Measurements from ENCODE around the gene DIAPH2.
"Not testable (repeated sequence)": the region's sequence is repeated elsewhere in the genome, so short reads cannot be mapped to it uniquely, and the experiment has no call there.

DIAPH2 gene

DNA sequence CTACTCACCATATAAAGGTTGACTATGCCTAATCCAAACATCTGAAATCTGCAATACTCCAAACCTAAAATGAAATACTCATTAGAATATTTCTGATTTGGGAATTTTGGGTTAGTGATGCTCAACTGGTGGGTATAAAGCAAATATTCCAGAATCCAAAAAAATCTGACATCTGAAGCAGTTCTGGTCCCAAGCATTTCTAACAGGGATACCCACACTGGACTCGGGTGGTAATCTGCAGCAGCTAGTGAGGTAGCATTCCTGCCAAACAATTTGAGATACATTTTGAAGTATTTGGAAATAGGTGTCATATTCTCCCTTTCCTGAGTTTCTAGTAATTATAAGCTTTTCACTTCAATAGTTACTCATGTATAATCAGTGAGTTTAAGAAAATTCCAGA, 149.5 kb downstream of the DIAPH2 start:
- no peaks in the 10 kb centered on the region for H3K27me3 Mint-ChIP-seq (ENCODE audit: low read depth, poor library complexity)
- no peaks in the 10 kb centered on the region for H3K36me3 Mint-ChIP-seq (ENCODE audit: low read depth)
- no peak for TF ChIP-seq CTCF (IDR thresholded peaks at IDR 0.05)
- H3K27ac Mint-ChIP-seq: no peak overlapping the region
- H3K9me3 Mint-ChIP-seq: no peaks in the 10 kb centered on the region
- DNase-seq: no peak
- H3K4me3 Mint-ChIP-seq: no peak overlapping the region
- H3K4me1 Mint-ChIP-seq: no peaks in the 10 kb centered on the region

DNA sequence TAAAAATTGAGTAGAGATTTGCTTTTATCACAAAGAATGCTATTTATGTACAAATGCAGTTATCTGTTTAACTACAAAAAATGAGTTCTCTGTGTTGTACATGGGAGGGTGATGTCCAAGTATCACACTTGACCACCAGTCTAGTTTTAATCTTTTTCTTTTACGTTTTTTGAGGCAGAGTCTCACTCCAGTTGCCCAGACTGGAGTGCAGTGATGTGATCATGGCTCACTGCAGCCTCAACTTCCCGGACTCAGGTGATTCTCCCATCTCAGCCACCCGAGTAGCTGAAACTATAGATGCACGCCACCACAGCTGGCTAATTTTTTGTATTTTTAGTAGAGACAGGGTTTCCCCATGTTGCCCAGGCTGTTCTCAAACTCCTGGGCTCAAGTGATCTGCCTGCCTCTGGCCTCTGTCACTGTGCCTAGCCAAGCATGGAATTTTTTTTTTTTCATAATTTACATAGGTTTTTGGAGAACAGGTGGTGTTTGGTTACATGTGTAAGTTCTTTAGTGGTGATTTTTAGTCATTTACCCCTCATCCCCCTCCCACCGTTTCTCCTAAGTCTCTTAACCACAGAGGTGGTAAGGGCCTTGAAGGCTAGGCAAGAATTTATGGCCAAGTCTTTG, 151.1 kb downstream of the DIAPH2 start:
- no peak overlapping the region for H3K4me3 Mint-ChIP-seq
- no peak for TF ChIP-seq CTCF (IDR thresholded peaks at IDR 0.05)

GRCh38 chrX:96837808-96838207, 153.2 kb downstream of the DIAPH2 start:
- no peak for TF ChIP-seq CTCF (IDR thresholded peaks at IDR 0.05)
- H3K9me3 Mint-ChIP-seq: no peaks in the 10 kb centered on the region
- H3K27me3 Mint-ChIP-seq (ENCODE audit: low read depth, poor library complexity): peaks cover 3% of the 10 kb centered on the region
- H3K27ac Mint-ChIP-seq: no peak overlapping the region
- no peak overlapping the region for H3K4me3 Mint-ChIP-seq
- H3K36me3 Mint-ChIP-seq (ENCODE audit: low read depth): no peaks in the 10 kb centered on the region
- peaks cover 4% of the 10 kb centered on the region for H3K4me1 Mint-ChIP-seq
- DNase-seq: no peak

More for the DNA sequence above, 151.1 kb downstream of the DIAPH2 start:
- no peak for DNase-seq
- Mint-ChIP-seq H3K27ac (no peak overlapping the region), H3K27me3 (ENCODE audit: low read depth, poor library complexity) (no peaks in the 10 kb centered on the region), H3K9me3 (no peaks in the 10 kb centered on the region), H3K36me3 (ENCODE audit: low read depth) (no peaks in the 10 kb centered on the region), H3K4me1 (no peaks in the 10 kb centered on the region)

DNA sequence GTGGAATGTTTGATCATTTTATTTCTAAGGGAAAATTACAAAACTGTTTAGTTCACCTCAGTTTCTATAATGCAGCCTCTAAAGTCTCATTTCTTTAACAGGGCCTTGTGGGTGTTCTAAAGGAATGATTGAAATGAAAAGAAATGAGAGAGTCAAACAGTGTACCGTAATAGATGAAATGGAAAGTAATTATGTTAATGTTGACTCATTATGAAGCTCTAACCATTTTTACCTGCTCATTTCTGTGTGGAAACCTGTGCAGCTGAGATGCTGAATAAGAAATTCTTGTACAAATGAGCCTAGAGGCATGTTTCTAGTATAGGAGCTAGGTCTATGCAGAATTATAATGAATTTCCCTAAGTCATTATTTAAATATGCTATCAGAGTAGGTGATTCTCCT, 153.9 kb downstream of the DIAPH2 start:
- Mint-ChIP-seq H3K4me3 (no peak overlapping the region), H3K27me3 (ENCODE audit: low read depth, poor library complexity) (peaks cover 3% of the 10 kb centered on the region), H3K9me3 (no peaks in the 10 kb centered on the region), H3K36me3 (ENCODE audit: low read depth) (no peaks in the 10 kb centered on the region), H3K27ac (no peak overlapping the region), H3K4me1 (peaks cover 9% of the 10 kb centered on the region)
- TF ChIP-seq CTCF (IDR thresholded peaks at IDR 0.05): no peak
- no peak for DNase-seq

DNA sequence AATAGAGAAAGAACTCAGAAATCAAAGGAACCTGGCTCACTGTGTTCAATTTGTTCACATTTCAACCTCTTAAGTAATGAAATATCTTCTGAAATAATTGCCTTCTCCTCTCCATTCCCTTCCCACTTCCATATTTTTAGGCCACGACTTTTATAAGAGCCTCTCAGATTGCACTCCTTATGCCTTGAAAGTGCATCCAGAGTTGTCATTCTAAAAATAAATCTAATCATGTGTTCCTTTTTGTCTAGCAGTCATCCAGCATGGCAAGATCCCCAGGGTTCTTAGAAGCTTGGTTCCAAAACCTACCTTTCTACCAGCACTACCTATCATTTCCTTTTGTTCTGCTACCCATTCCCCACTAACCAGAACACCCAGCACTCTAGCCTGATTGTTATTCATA, 156.7 kb downstream of the DIAPH2 start:
- no peak for TF ChIP-seq CTCF (IDR thresholded peaks at IDR 0.05)
- Mint-ChIP-seq H3K27ac (peak overlapping the region; percentile 17), H3K27me3 (ENCODE audit: low read depth, poor library complexity) (peaks cover 3% of the 10 kb centered on the region), H3K36me3 (ENCODE audit: low read depth) (no peaks in the 10 kb centered on the region), H3K9me3 (no peaks in the 10 kb centered on the region), H3K4me1 (peaks cover 13% of the 10 kb centered on the region), H3K4me3 (no peak overlapping the region)
- DNase-seq: no peak

DNA sequence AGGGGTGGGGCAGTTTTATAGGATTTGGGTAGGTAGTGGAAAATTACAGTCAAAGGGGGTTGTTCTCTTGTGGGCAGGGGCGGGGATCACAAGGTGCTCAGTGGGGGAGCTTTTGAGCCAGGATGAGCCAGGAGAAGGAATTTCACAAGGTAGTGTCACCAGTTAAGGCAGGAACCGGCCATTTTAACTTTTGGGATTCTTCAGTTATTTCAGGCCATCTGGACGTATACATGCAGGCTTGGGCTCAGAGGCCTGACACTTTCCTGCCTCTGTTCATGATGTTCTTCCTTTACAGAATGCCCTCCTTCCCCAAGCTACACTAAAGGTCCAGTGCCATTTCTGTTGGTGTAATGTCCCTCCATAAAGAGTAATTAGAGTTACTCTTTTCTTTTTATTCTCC, 157.2 kb downstream of the DIAPH2 start:
- not testable (repeated sequence) for DNase-seq; H3K4me3 Mint-ChIP-seq; H3K36me3 Mint-ChIP-seq (ENCODE audit: low read depth); H3K9me3 Mint-ChIP-seq; H3K27ac Mint-ChIP-seq; H3K27me3 Mint-ChIP-seq (ENCODE audit: low read depth, poor library complexity)
- H3K4me1 Mint-ChIP-seq: peaks cover 13% of the 10 kb centered on the region

All from nephron progenitor cell (in vitro differentiated cells).